NCI-H2081 treated with DMSO at 0.1 percent for 48 hours (cell line): ENCODE data around the gene LFNG.

Experiments
- DNase-seq: peaks from one replicate; lab custom pipeline; 2025; lab: John Stamatoyannopoulos, UW

LFNG gene, protein sequence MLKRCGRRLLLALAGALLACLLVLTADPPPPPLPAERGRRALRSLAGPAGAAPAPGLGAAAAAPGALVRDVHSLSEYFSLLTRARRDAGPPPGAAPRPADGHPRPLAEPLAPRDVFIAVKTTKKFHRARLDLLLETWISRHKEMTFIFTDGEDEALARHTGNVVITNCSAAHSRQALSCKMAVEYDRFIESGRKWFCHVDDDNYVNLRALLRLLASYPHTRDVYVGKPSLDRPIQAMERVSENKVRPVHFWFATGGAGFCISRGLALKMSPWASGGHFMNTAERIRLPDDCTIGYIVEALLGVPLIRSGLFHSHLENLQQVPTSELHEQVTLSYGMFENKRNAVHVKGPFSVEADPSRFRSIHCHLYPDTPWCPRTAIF

DNA sequence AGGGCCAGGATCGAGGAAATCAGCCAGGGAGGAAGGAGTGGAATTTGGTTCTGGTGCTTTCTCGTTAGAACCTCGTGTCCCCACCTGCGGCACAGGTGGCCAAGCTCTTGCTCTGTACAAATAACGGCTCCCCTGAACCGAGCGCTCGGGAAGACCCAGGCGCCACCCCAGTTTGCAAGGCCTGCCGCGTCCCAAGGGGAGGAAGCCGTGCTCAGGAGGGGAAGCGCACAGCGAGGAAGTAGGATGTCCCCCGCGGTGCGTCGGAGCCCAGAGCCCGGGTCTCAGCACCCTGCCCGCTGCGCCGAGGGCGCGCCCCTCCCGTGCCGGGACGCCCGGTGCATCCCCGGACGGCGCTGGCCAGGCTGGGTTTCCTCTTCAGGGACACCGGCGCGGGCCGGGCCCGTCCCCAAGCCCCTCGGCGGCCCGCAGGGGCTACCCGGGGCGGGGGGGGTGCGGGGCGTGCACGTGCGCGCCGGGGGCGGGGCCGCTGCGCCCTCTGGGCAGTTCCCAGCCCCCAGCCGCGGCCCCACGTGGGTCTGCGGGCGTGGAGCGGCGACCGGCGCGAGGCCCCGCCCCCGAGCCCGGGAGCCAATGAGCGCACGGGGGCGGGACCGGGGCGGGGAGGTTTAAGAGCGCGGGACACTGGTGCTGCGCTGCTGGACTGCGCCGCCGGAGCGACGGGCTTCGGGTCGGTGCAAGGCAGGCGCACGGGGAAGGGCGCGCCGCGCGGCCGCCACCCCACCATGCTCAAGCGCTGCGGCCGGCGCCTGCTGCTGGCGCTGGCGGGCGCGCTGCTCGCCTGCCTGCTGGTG lies at the start of gene LFNG:
LFNG (plus strand) TSS at position 656 of the 812 bp plus-strand sequence; CDS start at position 744, 88 bp downstream.
- peak; percentile 52 for DNase-seq

GRCh38 chr7:2470204-2471021 lies 49.2 kb upstream of the LFNG start:
- no peak for DNase-seq

DNA sequence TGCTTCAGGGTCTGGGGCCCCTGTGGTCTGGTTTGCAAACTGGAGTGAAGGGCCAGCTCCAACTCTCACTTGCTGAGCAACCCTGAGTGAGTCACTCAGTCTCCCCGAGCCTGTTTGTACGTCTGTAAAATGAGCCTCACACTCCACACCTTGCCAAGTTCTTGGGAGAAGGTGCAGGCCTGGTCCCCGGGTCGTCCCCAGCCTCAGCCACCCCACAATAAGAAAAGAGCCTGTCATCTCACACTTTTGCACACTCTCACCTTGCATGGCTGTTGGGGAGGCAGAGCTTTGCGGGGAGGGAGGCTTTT lies 48.6 kb upstream of the LFNG start:
- no peak for DNase-seq

- DNase-seq = no peak
Observed at GRCh38 chr7:2471396-2471795, 48.2 kb upstream of the LFNG start.

- DNase-seq = no peak
Observed at GRCh38 chr7:2472739-2473138, 46.8 kb upstream of the LFNG start.

GRCh38 chr7:2473496-2474180 lies 45.9 kb upstream of the LFNG start:
- no peak for DNase-seq

GRCh38 chr7:2474224-2474623 lies 45.4 kb upstream of the LFNG start:
- DNase-seq = no peak

DNA sequence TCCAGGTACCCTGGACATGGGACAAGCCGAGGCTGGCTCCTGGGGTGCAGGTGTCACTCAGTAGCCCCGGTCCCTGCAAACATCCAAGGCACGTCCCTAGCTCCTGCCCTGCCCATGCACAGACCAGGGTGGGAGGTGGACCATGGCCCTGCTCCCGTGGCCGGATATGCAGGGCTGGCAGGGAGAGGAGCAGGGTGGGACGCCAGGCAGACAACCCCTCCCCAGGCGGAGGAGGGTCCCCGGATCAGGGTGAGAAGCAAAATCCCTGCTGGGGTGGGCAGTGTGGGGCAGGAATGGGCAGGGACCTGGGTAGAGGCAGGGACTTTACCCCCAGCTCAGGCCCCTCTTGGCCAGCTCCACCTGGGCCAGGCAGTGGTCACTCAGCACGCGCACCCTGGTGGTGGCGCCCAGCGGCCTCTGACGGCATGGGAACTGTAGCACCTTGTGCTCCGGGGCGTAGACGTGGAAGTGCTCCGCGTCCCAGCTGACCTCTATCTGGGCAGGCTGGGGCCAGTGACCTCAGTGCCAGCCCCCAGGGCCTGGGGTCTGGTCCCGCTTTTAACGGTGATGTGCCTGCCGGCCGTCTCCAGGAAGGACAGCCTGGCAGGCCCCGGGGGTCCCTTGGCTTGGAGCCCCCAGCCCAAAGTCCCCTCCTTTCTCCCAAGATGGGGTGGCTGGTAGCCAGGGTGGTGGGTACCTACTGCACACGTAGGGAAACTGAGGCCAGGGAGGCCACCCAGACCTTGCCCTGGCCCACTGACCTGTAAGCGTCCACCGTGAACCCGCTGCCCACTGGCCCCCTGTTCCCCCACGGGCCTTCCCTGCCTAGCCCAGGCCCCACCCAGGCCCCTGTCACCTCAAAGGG lies 44.5 kb upstream of the LFNG start:
- no peak for DNase-seq

- DNase-seq = no peak
Observed at GRCh38 chr7:2475678-2476015, 43.9 kb upstream of the LFNG start.

- DNase-seq = no peak
Observed at GRCh38 chr7:2476298-2476697, 43.3 kb upstream of the LFNG start, which contains the start of gene GRIFIN. Gene GRIFIN, minus strand, starts transcription at chr7:2476398. Its CDS starts 15 bp downstream, at chr7:2476383.

DNA sequence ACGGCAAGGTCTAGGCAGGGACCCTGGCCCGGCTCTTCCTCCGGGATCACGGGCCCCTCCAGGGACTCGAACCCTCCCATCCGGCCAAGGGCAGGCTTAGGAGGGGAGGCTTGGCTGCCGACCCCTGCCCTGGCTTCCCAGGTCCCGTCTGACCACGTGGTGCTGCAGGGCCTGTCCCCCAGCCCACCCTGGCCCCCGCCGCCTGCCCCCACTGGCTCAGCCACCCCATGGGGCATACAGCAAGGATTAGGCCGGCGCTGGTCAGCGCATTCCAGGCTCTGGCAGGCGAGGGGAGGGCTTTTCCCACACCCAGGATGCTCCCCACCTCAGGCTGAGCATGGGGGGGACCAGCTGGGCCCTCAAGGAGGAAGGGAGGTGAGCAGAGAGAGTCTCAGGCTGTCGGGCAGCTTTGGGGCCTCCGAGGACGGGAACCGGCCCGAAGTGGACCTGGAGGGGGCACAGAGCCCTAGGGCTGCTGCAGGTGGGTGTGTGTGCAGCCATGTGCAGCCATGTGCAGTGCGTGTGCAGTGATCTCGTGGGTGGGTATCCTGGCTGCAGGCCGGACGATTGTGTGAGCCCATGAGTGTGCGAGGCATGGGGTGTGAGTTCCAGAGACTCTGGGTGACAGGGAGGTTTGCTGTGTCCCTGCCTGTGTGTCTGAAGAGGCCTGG lies 42.7 kb upstream of the LFNG start:
- DNase-seq = no peak

DNA sequence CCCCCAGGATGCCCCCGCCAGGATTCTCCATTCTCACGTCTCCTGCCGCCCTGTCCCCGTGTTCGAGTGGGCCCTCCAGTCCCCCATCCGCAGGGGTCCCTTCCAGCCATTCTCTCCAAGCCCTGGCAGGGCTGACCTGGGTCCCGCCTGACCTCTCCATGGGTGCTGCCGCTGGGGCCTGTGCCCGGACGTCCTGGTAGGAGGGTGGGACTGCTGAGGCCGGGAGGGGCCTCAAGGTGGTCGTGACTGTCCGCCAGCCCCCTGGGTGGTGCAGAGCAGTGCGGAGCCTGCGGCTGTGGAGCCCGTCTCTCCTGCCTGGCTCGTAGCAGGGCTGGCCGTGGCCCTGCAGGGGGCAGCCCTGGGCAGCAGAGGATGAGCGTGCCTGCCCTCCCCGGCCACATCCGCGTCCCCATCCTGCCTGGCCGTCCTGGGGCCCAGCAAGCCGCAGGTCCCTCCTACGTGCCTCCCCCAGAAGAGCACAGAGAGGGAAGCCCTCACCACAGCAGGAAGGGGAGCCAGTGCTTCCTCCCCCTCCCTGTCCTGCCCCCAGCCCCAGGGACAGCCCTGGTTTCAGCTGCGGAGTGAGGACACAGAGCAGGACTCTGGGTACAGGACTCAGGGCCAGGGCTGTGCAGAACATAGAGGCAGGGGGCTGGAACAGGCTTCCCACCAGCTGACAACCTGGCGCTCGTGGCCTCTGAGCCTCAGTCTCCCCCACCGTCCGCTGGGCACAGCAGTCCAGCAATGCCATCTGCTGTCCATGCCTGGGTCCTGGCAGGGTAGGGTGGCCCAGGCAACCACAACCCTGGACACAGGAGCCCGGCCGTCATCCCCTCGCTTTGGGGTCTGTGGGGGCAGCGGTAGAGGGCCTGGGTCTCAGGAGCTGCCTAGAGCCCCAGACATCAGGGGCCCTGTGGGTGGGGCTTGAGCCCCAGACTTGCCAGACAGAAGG lies 41.9 kb upstream of the LFNG start:
- DNase-seq = no peak

DNA sequence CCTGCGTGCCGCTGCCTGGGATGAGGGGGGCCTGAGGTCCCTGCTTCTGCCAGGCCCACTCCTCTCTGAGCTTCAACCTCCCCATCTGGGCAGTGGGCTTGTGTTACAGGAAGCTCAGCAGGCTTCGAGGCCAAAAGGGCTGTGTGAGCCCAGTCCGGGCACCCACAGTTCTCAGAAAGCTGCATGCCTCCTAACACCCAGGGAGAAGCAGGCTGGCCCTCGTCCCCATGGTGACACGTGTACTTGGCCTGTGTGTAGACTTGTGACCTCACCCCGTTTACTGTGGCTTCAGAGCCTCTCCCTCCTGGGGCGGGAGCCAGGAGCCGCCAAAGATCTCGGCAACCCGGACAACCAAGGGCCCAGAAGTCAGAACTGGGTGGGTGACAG lies 41.2 kb upstream of the LFNG start:
- DNase-seq = no peak

GRCh38 chr7:2478800-2479199 lies 40.8 kb upstream of the LFNG start:
- DNase-seq = no peak

GRCh38 chr7:2479276-2480069 lies 40.1 kb upstream of the LFNG start:
- DNase-seq = no peak

DNA sequence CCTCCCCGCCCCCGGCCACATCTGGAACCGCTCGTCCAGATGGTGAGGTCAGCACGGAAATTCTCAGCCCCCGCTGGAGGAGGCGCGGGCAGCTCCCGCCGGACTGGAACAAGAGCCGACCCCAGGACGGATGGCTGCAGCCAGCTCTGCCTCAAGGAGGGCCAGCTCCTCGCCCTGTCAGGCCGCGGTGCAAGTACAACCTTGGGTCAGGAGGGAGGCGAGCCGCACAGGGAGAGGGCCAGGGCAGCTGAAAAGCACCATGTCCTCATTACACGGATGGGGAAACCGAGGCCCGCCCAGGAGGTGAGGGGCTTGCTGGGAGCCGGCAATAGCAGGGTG lies 39.5 kb upstream of the LFNG start:
- DNase-seq = no peak

DNA sequence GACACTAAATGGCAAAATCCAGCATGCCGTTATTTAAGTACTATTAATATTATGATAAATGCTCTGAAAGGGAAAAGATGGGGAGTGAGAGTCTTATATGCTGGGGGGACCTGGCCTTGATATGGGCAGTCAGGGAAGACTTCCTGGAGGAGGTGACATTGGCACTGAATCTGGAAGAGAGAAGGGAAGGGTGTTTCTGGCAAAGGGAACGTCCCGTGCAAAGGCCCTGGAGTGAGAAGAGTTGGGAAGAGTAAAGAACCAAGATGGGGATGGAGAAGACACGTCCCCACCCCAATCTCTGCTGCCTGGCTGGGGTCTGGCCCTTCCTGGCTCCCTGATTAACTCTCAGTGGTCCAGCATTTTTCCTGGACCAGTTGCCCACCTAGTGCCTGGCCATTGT lies 38.4 kb upstream of the LFNG start:
- DNase-seq = no peak

- no peak for DNase-seq
Observed at GRCh38 chr7:2482725-2483451, 36.7 kb upstream of the LFNG start.
